IMR-90 (cell line): Measurements from ENCODE around the gene CENPH.

Experiments
- CTCF ChIP-seq: conservative IDR thresholded peaks from 2 replicates; pipeline ENCODE4 v1.5.1; 2012; ENCODE audit warnings: mild to moderate bottlenecking, low read depth, low read length, improper control_type of control experiment
- ELK1 ChIP-seq: fragments of 150-350 bp; IDR thresholded peaks from 2 replicates; pipeline ENCODE4 v1.6.1; 2016; ENCODE audit warnings: low read depth, mild to moderate bottlenecking, low read length, moderate library complexity, borderline replicate concordance
- MAFK ChIP-seq: IDR thresholded peaks from 2 replicates; pipeline ENCODE4 v1.6.1; 2012; ENCODE audit warnings: low read depth, low read length, improper control_type of control experiment
- MXI1 ChIP-seq: IDR thresholded peaks from 2 replicates; pipeline ENCODE4 v1.6.1; 2012; ENCODE audit warnings: low read depth, mild to moderate bottlenecking, low read length, moderate library complexity, borderline replicate concordance
- POLR2A ChIP-seq: IDR thresholded peaks from 2 replicates; pipeline ENCODE4 v1.6.1; 2012; ENCODE audit warnings: mild to moderate bottlenecking, low read depth, low read length
- RAD21 ChIP-seq: IDR thresholded peaks from 2 replicates; pipeline ENCODE4 v1.6.1; 2012; ENCODE audit warnings: low read length, improper control_type of control experiment

- TF ChIP-seq CTCF (no peak), RAD21 (no peak), MXI1 (no peak), POLR2A (no peak), MAFK (no peak), ELK1 (no peak)
Observed at GRCh38 chr5:69219939-69220338, 30.6 kb downstream of the CENPH start.
